PC-3 (cell line): ENCODE results near the gene NENF. TPM values are rescaled to one million over a fixed set of nuclear protein-coding genes. Genes with fewer than 3 reads are reported as not detected.

Source experiments
- ATAC-seq: fragments of 200-7000 bp; cut with Tn5 transposase; 2 replicates; pipeline ENCODE4 v1.9.1; 2020; ENCODE audit warnings: mild to moderate bottlenecking, moderate library complexity
- BruUV-seq: library from RNA; stranded (reverse); fragments of 400-500 nt; replicated peaks from 2 replicates; lab custom pipeline; 2021; lab: Mats Ljungman, UMichigan
- CTCF ChIA-PET: fragments of 300-600 bp; sonication (Branson Sonifier 250); formaldehyde crosslinking; loops from one replicate; lab custom pipeline; 2022; ENCODE audit warnings: antibody characterized with exemption; lab: Charles Lee
- POLR2A ChIA-PET: fragments of 300-600 bp; sonication (Branson Sonifier 250); formaldehyde crosslinking; loops from one replicate; lab custom pipeline; 2022; ENCODE audit warnings: antibody characterized with exemption; ENCODE audit not compliant: unreplicated experiment; lab: Charles Lee
- DNase-seq: peaks from one replicate; pipeline ENCODE4 v3.0.0-alpha.2; 2015
- H2AFZ ChIP-seq: fragments of 300-600 bp; sonication (generic); 2 replicates; pipeline ENCODE4 v1.6.0; 2016; ENCODE audit warnings: antibody characterized with exemption, low read length
- H3F3A ChIP-seq: fragments of 300-600 bp; sonication (generic); one replicate; pipeline ENCODE4 v1.6.0; 2017; ENCODE audit warnings: antibody characterized with exemption, low read length, control low read depth, mild to moderate bottlenecking; ENCODE audit not compliant: unreplicated experiment
- H3K27ac ChIP-seq: fragments of 300-600 bp; sonication (generic); 2 replicates; pipeline ENCODE4 v1.5.1; 2016; ENCODE audit warnings: mild to moderate bottlenecking, low read length
- H3K27me3 ChIP-seq: fragments of 300-600 bp; sonication (generic); 2 replicates; pipeline ENCODE4 v1.6.1; 2016; ENCODE audit warnings: low read length, mixed read lengths
- H3K36me3 ChIP-seq: fragments of 300-600 bp; sonication (generic); 2 replicates; pipeline ENCODE4 v1.6.1; 2016; ENCODE audit warnings: low read depth, mixed run types, low read length, mixed read lengths
- H3K4me1 ChIP-seq: fragments of 300-600 bp; sonication (generic); 2 replicates; pipeline ENCODE4 v1.5.1; 2016; ENCODE audit warnings: low read length; ENCODE audit not compliant: insufficient read depth
- H3K4me2 ChIP-seq: fragments of 300-600 bp; sonication (generic); 2 replicates; pipeline ENCODE4 v1.6.0; 2016; ENCODE audit warnings: low read length
- H3K4me3 ChIP-seq: fragments of 300-600 bp; sonication (generic); 2 replicates; pipeline ENCODE4 v1.5.1; 2016; ENCODE audit warnings: mild to moderate bottlenecking, low read length, mixed read lengths
- H3K79me2 ChIP-seq: fragments of 300-600 bp; sonication (generic); 2 replicates; pipeline ENCODE4 v1.6.1; 2017; ENCODE audit warnings: low read length, mixed read lengths
- H3K9ac ChIP-seq: fragments of 300-600 bp; sonication (generic); 2 replicates; pipeline ENCODE4 v1.6.0; 2016; ENCODE audit warnings: mild to moderate bottlenecking, low read length
- H3K9me2 ChIP-seq: fragments of 300-600 bp; sonication (generic); replicated peaks from 2 replicates; pipeline ENCODE4 v1.6.1; 2016; ENCODE audit warnings: mixed run types, low read length, mixed read lengths
- H3K9me3 ChIP-seq: fragments of 300-600 bp; sonication (generic); 2 replicates; pipeline ENCODE4 v1.6.1; 2016; ENCODE audit warnings: low read length, mixed read lengths
- H4K20me1 ChIP-seq: fragments of 300-600 bp; sonication (generic); 2 replicates; pipeline ENCODE4 v1.6.1; 2016; ENCODE audit warnings: low read length, mixed read lengths
- EZH2 ChIP-seq: fragments of 300-600 bp; sonication (generic); IDR thresholded peaks from one replicate; pipeline ENCODE4 v1.6.1; 2017; ENCODE audit warnings: antibody characterized with exemption, mild to moderate bottlenecking, low read length; ENCODE audit not compliant: unreplicated experiment
- EZH2phosphoT487 ChIP-seq: fragments of 300-600 bp; sonication (generic); IDR thresholded peaks from 2 replicates; pipeline ENCODE4 v1.6.1; 2018; ENCODE audit warnings: mild to moderate bottlenecking, antibody characterized with exemption, low read length, borderline replicate concordance
- intact Hi-C: fragments of 100-400 bp; cut with micrococcal nuclease; formaldehyde crosslinking; loops from 2 replicates; pipeline ENCODE4 v1.9.0; 2023
- total RNA-seq: library from RNA; depleted of rRNA; stranded (reverse); fragments of >200 nt; gene quantifications from 2 replicates; pipeline ENCODE4 v1.2.3, GENCODE V29; 2014
- TF ChIP-seq, protein P1 (sequence below): fragments of 300-600 bp; sonication (generic); conservative IDR thresholded peaks from 2 replicates; pipeline ENCODE4 v1.5.1; 2017; ENCODE audit warnings: antibody characterized with exemption, low read depth, mild to moderate bottlenecking, low read length

NENF gene
- total RNA-seq, 1 experiment from 2014 or later: 161 TPM

DNA sequence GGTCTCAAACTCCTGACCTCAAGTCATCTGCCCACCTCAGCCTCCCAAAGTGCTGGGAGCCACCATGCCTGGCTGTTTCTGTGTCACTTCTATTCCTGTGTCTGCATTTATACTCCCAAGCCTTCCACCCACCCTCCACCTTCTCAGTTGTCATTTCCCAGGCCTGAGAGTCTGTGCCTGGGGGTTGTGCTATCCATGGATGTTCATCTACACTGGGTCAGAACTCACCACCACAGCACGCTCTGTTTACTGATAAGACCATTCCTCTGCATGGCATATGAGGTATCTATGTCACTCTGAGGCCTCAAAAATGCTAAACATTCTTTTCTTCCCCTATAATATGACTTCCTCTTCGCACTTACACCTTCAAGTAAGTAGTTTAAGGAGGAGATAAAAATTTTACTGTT is 6.1 kb downstream of the NENF start:
- H3K4me2 ChIP-seq: no peak overlapping the region
- no peaks in the 10 kb centered on the region for H3F3A ChIP-seq
- no peaks in the 10 kb centered on the region for H4K20me1 ChIP-seq
- peaks cover 55% of the 10 kb centered on the region for H3K79me2 ChIP-seq
- TF ChIP-seq EZH2phosphoT487: no peak
- TF ChIP-seq EZH2: no peak
- TF ChIP-seq, protein P1, sequence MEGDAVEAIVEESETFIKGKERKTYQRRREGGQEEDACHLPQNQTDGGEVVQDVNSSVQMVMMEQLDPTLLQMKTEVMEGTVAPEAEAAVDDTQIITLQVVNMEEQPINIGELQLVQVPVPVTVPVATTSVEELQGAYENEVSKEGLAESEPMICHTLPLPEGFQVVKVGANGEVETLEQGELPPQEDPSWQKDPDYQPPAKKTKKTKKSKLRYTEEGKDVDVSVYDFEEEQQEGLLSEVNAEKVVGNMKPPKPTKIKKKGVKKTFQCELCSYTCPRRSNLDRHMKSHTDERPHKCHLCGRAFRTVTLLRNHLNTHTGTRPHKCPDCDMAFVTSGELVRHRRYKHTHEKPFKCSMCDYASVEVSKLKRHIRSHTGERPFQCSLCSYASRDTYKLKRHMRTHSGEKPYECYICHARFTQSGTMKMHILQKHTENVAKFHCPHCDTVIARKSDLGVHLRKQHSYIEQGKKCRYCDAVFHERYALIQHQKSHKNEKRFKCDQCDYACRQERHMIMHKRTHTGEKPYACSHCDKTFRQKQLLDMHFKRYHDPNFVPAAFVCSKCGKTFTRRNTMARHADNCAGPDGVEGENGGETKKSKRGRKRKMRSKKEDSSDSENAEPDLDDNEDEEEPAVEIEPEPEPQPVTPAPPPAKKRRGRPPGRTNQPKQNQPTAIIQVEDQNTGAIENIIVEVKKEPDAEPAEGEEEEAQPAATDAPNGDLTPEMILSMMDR: no peak
- H3K36me3 ChIP-seq: 0 out of 2 replicates have a peak, but pooled peaks cover 7% of the 10 kb centered on the region
- ATAC-seq: no peak
- BruUV-seq: no TSS peak
- no peaks in the 10 kb centered on the region for H3K27me3 ChIP-seq
- no peak for DNase-seq
- intact Hi-C loops: loop anchor here (10.0 kb wide), 1 partner anchor 154 kb away; the partner anchor contains the start of gene PPP2R5A
- ChIA-PET CTCF (no interaction called here), POLR2A (no interaction called here)
- no peaks in the 10 kb centered on the region for H3K9me3 ChIP-seq
- no peak overlapping the region for H3K27ac ChIP-seq
- no peaks in the 10 kb centered on the region for H3K9me2 ChIP-seq
- H3K4me3 ChIP-seq: no peak overlapping the region
- H3K9ac ChIP-seq: no peak overlapping the region
- no peak overlapping the region for H2AFZ ChIP-seq
- peaks cover 4% of the 10 kb centered on the region; the same call in 1 of the 2 replicates for H3K4me1 ChIP-seq

DNA sequence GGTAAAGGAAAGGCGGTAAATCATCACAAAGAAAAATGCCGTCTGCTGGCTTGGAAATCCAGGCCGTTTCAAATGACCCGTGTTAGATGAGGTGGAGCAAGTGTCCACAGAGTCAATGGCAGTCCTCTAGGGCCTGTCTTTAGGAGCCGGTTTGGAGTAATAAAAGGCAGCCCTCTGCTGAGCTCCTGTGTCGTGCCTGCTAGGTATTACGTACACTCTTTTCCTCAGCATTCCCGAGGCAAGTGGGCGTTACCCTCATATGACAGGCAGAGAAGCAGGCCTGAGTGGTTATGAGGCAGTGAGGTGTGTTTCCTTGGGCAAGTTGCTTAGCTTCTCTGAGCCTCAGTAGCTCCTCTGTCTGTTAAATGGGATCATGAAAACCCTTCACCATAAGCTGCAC is 7.7 kb downstream of the NENF start:
- DNase-seq (no peak), ATAC-seq (no peak)
- POLR2A ChIA-PET: no interaction called here
- Histone ChIP-seq H3K9ac (no peak overlapping the region), H3K27me3 (no peaks in the 10 kb centered on the region), H2AFZ (no peak overlapping the region), H3K9me3 (no peaks in the 10 kb centered on the region), H3K4me3 (no peak overlapping the region), H3K4me2 (no peak overlapping the region), H3K27ac (no peak overlapping the region), H3F3A (no peaks in the 10 kb centered on the region), H3K9me2 (no peaks in the 10 kb centered on the region), H3K36me3 (peaks cover 8% of the 10 kb centered on the region), H4K20me1 (no peaks in the 10 kb centered on the region), H3K4me1 (no peaks in the 10 kb centered on the region), H3K79me2 (peaks cover 39% of the 10 kb centered on the region)
- no TSS peak for BruUV-seq
- TF ChIP-seq EZH2phosphoT487: no peak
- no peak for TF ChIP-seq EZH2
- TF ChIP-seq, protein P1: no peak
- CTCF ChIA-PET: no interaction called here
- intact Hi-C loops: no loop called here

GRCh38 chr1:212442408-212442807 is 9.7 kb downstream of the NENF start:
- H3K36me3 ChIP-seq: peaks cover 10% of the 10 kb centered on the region

More at GRCh38 chr1:212442408-212442807, 9.7 kb downstream of the NENF start:
- ChIA-PET CTCF (no interaction called here), POLR2A (no interaction called here)
- no peak overlapping the region for H3K4me3 ChIP-seq
- no peak overlapping the region for H3K9ac ChIP-seq
- H3K9me3 ChIP-seq: no peaks in the 10 kb centered on the region
- TF ChIP-seq EZH2phosphoT487 (no peak), EZH2 (no peak)
- TF ChIP-seq, protein P1: no peak
- intact Hi-C loops: no loop called here
- no peaks in the 10 kb centered on the region for H4K20me1 ChIP-seq
- no TSS peak for BruUV-seq
- no peak overlapping the region for H3K4me2 ChIP-seq
- H3K27ac ChIP-seq: no peak overlapping the region
- H3K79me2 ChIP-seq: peaks cover 22% of the 10 kb centered on the region
- no peaks in the 10 kb centered on the region for H3F3A ChIP-seq
- H3K4me1 ChIP-seq: no peaks in the 10 kb centered on the region
- DNase-seq (no peak), ATAC-seq (no peak)
- no peaks in the 10 kb centered on the region for H3K9me2 ChIP-seq
- H2AFZ ChIP-seq: no peak overlapping the region
- H3K27me3 ChIP-seq: no peaks in the 10 kb centered on the region
